Ovary (tissue), 9 donors: Measurements from ENCODE around the gene PRELID1. TPM values are rescaled to one million over a fixed set of nuclear protein-coding genes. Genes with fewer than 3 reads are reported as not detected.

Source experiments
- DNase-seq, 5 donors: peaks; one replicate each; pipeline ENCODE4 v3.0.0-alpha.2; 2019 to 2020
- H3K27ac ChIP-seq, 2 donors: fragments of 200-600 bp; one replicate each; pipeline versions ENCODE4 v1.5.1 to v1.8.0; 2019 to 2022
- H3K27me3 ChIP-seq: fragments of 200-600 bp; one replicate; pipeline ENCODE4 v1.8.0; 2022
- H3K36me3 ChIP-seq: fragments of 200-600 bp; sonication (generic); one replicate; pipeline ENCODE4 v1.5.1; 2019
- H3K4me1 ChIP-seq: one replicate; pipeline ENCODE4 v1.8.1; 2013; ENCODE audit warnings: mild to moderate bottlenecking, moderate library complexity; ENCODE audit not compliant: insufficient read depth
- H3K4me3 ChIP-seq: fragments of 200-600 bp; sonication (generic); one replicate; pipeline ENCODE4 v1.5.1; 2017
- H3K9me3 ChIP-seq, 2 donors: fragments of 200-600 bp in 1 of 2; sonication (generic) in 1 of 2; one replicate each; pipeline versions ENCODE4 v1.5.1 to v1.8.1; 2013 to 2019; ENCODE audit warnings: mild to moderate bottlenecking in 1 of 2, moderate library complexity in 1 of 2
- EP300 ChIP-seq: sonication (generic); formaldehyde crosslinking; IDR thresholded peaks from one replicate; pipeline ENCODE4 v1.6.1; 2017; ENCODE audit warnings: antibody characterized with exemption
- POLR2A ChIP-seq: fragments of 450-650 bp; IDR thresholded peaks from one replicate; pipeline ENCODE4 v1.6.1; 2017; ENCODE audit warnings: antibody characterized with exemption, mild to moderate bottlenecking, moderate library complexity
- WGBS, 3 donors: extraction: QIAGEN DNeasy Blood & Tissue Kit in 1 of 3; methylation state at CpG; one replicate each; pipeline versions ENCODE4 v1.1.5 to v1.1.7; 2013 to 2017; 5-methylcytosine and 5-hydroxymethylcytosine counted together
- intact Hi-C, 4 donors: fragments of 100-400 bp; cut with DNase I; formaldehyde crosslinking; loops; one replicate each; pipeline versions ENCODE4 v1.11.0 to v1.15.1; 2022 to 2023
- polyA plus RNA-seq, 2 donors: library from polyadenylated mRNA; stranded (reverse); fragments of 200-250 nt in 1 of 2; fragments of 350-450 nt in 1 of 2; fragmentation: Illumina TruSeq in 1 of 2; extraction: RNeasy Lipid Tissue Mini Kit (QIAGEN cat#74804) in 1 of 2; gene quantifications; one replicate each; pipeline ENCODE4 v1.2.3, GENCODE V29; 2013 to 2014
- total RNA-seq, 7 donors: library from RNA; depleted of rRNA in 2 of 7; stranded (reverse); fragments of >200 nt in 2 of 7; fragmentation: NEBNext Ultra II Directional in 3 of 7; extraction: Animal tissue kit (Norgen Biotek cat#: 25700) in 3 of 7; gene quantifications; one replicate each; pipeline versions ENCODE4 v1.1.0 to v1.2.4, GENCODE V29; 2016 to 2023
- TF ChIP-seq, protein P1 (sequence below), 3 donors: fragments of 450-650 bp in 2 of 3; fragments of 200-600 bp in 1 of 3; IDR thresholded peaks; one replicate each; pipeline versions ENCODE4 v1.5.1 to v1.8.0; 2016 to 2022; ENCODE audit warnings: antibody characterized with exemption in 3 of 3, mild to moderate bottlenecking in 1 of 3
- donor health status: DM: no; HTN: no; CAD: no; lungs with moderate emphysema.
- donor health status: DM: no; HTN: no; CAD: no.
- donor health status: Bipolar disorder and iron deficiency.
- donor health status: DM: yes; HTN: yes; CAD: no.
- donor health status: DM: no; HTN: no; CAD: no.
- donor health status: DM: yes; HTN: yes; CAD: no.

PRELID1 gene
- total and polyA plus RNA-seq, 9 donors: 42.8 to 96.8 (median 74.6) TPM

DNA sequence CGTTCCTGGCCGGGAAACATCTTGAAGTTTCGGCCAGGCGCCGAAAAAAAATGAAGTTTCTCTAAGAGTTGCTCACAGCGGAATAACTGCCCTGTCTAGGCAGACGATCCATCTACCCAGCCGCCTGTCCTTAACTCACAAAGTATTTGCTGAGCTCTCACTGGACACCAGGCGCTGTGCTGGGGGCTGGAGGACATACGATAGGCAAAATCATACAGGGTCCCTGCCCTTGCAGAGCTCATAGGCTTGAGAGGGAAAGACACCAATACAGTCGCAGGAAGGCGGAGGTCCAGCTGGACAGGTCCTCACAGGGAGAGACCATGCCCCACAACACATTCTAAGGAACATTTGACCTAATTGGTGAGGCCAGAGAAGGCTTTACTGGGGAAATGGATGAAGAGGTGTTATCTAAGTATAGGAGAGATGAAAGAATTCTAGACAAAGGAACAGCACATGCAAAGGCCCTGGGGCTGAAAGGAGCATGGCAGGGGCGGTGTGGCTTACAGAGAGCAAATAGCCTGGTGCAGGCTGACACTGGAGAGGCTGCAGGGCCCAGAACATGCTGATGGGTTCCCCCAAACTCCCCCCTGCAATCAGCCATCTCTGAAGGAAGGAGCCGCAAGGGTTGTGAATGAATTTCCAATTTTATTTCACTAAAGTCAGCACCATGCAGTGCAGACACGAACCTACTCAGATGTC lies 10.1 kb downstream of the PRELID1 start:
- 86 to 94% (median 91%) methylated on average over 15 of the region's 15 CpGs for WGBS, 3 donors
- peaks cover 3% of the 10 kb centered on the region for H3K4me1 ChIP-seq
- no peaks in the 10 kb centered on the region for H3K27me3 ChIP-seq
- peak in 2 of 5 donors; percentile 11 to 33 for DNase-seq
- H3K27ac ChIP-seq: no peak overlapping the region
- intact Hi-C loops: loop anchor here in 3 of 4 donors (10.0 kb wide), 2 partner anchors 141 to 191 kb away; partner anchors contain the start of gene DOK3 (in 1 of the 3)
- H3K4me3 ChIP-seq: no peak overlapping the region
- no peaks in the 10 kb centered on the region for H3K36me3 ChIP-seq
- H3K9me3 ChIP-seq: no peaks in the 10 kb centered on the region
- no peak for TF ChIP-seq EP300
- TF ChIP-seq, protein P1, sequence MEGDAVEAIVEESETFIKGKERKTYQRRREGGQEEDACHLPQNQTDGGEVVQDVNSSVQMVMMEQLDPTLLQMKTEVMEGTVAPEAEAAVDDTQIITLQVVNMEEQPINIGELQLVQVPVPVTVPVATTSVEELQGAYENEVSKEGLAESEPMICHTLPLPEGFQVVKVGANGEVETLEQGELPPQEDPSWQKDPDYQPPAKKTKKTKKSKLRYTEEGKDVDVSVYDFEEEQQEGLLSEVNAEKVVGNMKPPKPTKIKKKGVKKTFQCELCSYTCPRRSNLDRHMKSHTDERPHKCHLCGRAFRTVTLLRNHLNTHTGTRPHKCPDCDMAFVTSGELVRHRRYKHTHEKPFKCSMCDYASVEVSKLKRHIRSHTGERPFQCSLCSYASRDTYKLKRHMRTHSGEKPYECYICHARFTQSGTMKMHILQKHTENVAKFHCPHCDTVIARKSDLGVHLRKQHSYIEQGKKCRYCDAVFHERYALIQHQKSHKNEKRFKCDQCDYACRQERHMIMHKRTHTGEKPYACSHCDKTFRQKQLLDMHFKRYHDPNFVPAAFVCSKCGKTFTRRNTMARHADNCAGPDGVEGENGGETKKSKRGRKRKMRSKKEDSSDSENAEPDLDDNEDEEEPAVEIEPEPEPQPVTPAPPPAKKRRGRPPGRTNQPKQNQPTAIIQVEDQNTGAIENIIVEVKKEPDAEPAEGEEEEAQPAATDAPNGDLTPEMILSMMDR (IDR thresholded peaks at IDR 0.05): no peak
- no peak for TF ChIP-seq POLR2A

DNA sequence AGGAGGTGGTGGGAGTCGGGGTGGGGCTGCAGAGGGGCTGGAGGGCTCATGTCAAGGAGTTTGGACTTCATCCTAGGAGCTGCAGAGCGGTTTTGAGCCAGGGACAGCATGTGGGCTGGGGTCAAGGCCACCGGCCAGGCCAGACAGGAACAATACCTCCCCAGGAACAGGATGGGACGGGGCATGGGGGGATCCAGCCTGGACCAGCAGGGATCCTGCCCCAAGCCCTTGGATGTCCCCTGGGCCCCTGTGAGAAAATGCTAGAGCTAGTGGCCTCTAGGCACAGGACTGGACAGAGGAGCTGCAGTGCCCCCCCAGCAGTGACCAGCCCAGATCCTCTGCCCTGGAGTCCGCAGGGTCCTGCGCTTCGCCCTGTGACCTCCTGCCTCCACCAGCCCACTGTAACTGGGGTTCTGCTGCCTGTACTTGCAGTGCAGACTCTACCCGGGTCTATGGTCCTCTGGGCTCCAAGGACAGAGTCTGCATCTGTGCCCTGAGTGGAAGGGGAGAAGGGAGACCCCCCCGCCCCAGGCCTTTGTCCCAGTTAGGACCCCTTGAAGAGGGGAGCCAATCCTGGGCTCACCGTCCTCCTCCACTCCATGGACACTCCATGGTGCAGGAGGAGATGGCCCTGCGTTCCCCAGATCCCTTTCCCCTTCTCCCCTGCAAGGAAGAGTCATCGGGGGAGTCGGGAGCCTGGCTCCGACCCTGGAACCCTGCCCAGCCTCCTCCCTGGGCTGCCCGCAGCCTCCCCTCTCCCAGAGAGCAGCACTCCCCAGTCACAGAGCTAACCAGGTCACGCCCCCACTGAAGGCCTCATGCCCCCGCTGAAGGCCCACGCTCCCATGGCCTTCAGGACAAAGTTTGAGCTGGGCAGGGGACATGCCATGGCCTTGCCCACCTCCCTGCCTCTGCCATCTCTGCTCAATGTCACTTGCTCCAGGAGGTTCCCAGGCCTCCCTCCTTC lies 11.1 kb downstream of the PRELID1 start:
- H3K4me3 ChIP-seq: no peak overlapping the region
- no peaks in the 10 kb centered on the region for H3K36me3 ChIP-seq
- intact Hi-C loops: loop anchor here in 3 of 4 donors (10.0 kb wide), 2 partner anchors 140 to 190 kb away; partner anchors contain the start of gene DOK3 (in 1 of the 3)
- H3K9me3 ChIP-seq: no peaks in the 10 kb centered on the region
- TF ChIP-seq POLR2A (no peak), EP300 (no peak)
- TF ChIP-seq, protein P1 (IDR thresholded peaks at IDR 0.05): no peak
- no peak overlapping the region for H3K27ac ChIP-seq
- peak in 2 of 5 donors; percentile 21 to 41 for DNase-seq
- peaks cover 3% of the 10 kb centered on the region for H3K4me1 ChIP-seq
- H3K27me3 ChIP-seq: no peaks in the 10 kb centered on the region
- WGBS, 3 donors: 56 to 68% (median 57%) methylated on average over 17 to 18 of the region's 18 CpGs

DNA sequence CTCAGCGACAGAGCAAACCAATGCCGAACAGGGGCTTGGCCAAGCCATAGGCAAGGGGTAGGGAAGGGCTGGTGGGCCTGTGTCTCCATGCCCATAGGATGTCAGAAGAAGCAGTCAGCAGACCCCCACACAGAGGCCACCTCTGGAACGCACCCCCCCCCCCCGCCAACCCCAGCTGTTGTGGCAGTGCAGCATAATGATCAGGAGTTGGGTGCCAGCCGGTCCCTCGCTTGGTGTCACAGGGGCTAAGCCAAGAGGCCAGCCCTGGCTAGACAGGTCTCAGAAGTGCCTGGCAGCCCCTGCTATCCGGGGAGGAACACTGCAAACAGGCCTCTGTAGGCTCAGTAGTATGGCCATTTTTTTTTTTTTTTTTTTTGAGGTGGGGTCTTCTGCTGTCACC lies 11.8 kb downstream of the PRELID1 start:
- DNase-seq: peak in 2 of 5 donors; percentile 11 to 34
- WGBS, 3 donors: 86 to 89% (median 88%) methylated on average over 4 to 7 of the region's 7 CpGs
- H3K4me1 ChIP-seq: peaks cover 3% of the 10 kb centered on the region
- no peak overlapping the region for H3K27ac ChIP-seq
- H3K36me3 ChIP-seq: no peaks in the 10 kb centered on the region
- intact Hi-C loops: loop anchor here in 3 of 4 donors (10.0 kb wide), 2 partner anchors 139 to 189 kb away; partner anchors contain the start of gene DOK3 (in 1 of the 3)
- TF ChIP-seq EP300: no peak
- no peak for TF ChIP-seq POLR2A
- TF ChIP-seq, protein P1 (IDR thresholded peaks at IDR 0.05): no peak
- no peak overlapping the region for H3K4me3 ChIP-seq
- no peaks in the 10 kb centered on the region for H3K27me3 ChIP-seq
- no peaks in the 10 kb centered on the region for H3K9me3 ChIP-seq

DNA sequence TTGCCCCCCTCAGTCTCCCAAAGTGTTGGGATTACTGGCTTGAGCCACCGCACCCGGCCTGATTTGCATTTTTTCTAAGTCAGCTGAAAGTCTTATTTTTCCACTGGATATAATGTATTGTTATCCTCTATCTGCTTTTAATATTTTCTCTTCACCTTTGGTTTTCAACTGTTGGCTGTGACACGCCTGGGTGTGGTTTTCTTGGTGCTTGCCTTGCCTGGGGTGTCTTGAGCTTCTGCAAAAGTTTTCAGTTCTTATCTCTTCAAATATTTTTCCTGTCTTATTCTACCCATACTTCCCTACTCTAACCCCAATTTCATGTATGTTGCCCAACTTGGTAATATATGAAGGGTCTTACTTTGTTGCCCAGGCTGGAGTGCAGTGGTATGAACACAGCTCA lies 12.4 kb downstream of the PRELID1 start:
- no peaks in the 10 kb centered on the region for H3K27me3 ChIP-seq
- no peaks in the 10 kb centered on the region for H3K36me3 ChIP-seq
- no peaks in the 10 kb centered on the region for H3K9me3 ChIP-seq
- 91 to 95% (median 92%) methylated on average over 3 of the region's 3 CpGs for WGBS, 3 donors
- H3K27ac ChIP-seq: no peak overlapping the region
- H3K4me1 ChIP-seq: peaks cover 3% of the 10 kb centered on the region
- intact Hi-C loops: loop anchor here in 3 of 4 donors (10.0 kb wide), 2 partner anchors 139 to 189 kb away; partner anchors contain the start of gene DOK3 (in 1 of the 3)
- no peak overlapping the region for H3K4me3 ChIP-seq
- TF ChIP-seq, protein P1 (IDR thresholded peaks at IDR 0.05): no peak
- no peak for TF ChIP-seq EP300
- TF ChIP-seq POLR2A: no peak
- peak in 1 of 5 donors; percentile 13 for DNase-seq
